GM10248 (cell line): ENCODE data around the gene SPON1.

Experiments
- CTCF ChIA-PET: fragments of 300-600 bp; sonication (Branson Sonifier 250); formaldehyde crosslinking; extraction: SDS; loops from one replicate; lab custom pipeline; 2021; ENCODE audit warnings: antibody characterized with exemption; lab: Yijun Ruan, JAX
- POLR2A ChIA-PET: fragments of 350-650 bp; sonication (Branson Sonifier 250); formaldehyde crosslinking; extraction: SDS; loops from one replicate; lab custom pipeline; 2020; ENCODE audit warnings: antibody characterized with exemption; lab: Yijun Ruan, JAX
- DNase-seq: peaks from one replicate; pipeline ENCODE4 v3.0.0; 2012; ENCODE audit errors: extremely low spot score
- CTCF ChIP-seq: IDR thresholded peaks from 2 replicates; pipeline ENCODE4 v1.5.1; 2012; ENCODE audit warnings: mild to moderate bottlenecking, low read depth; ENCODE audit errors: extremely low read depth, missing control alignments, control extremely low read depth

The SPON1 gene

GRCh38 chr11:14300661-14301304 lies 338.3 kb downstream of the SPON1 start:
- peak; percentile 41 for DNase-seq
- POLR2A ChIA-PET = interaction anchor here (0.5 kb wide), 1 partner anchor 57 kb away, joined by 4 read pairs; no protein-coding TSS in a partner anchor
- TF ChIP-seq CTCF = peak; percentile 70
- CTCF ChIA-PET = interaction anchor here (0.6 to 6.6 kb wide), 35 partner anchors 8 to 606 kb away, joined by 3 to 109 read pairs (median 4); partner anchors contain the start of gene COPB1

- DNase-seq = no peak
- ChIA-PET POLR2A (interaction anchor here (0.5 kb wide), 1 partner anchor 91 kb away, joined by 3 read pairs; no protein-coding TSS in a partner anchor), CTCF (interaction anchor here (0.9 to 6.6 kb wide), 10 partner anchors 8 to 150 kb away, joined by 3 to 109 read pairs (median 4); no protein-coding TSS in a partner anchor)
- no peak for TF ChIP-seq CTCF
Observed at GRCh38 chr11:14304601-14305000, 342.1 kb downstream of the SPON1 start.

- no peak for TF ChIP-seq CTCF
- ChIA-PET POLR2A (no interaction called here), CTCF (interaction anchor here (0.9 to 1.7 kb wide), 3 partner anchors 29 to 111 kb away, joined by 3 to 6 read pairs (median 4); no protein-coding TSS in a partner anchor)
- DNase-seq = no peak
Observed at GRCh38 chr11:14305649-14306048, 343.1 kb downstream of the SPON1 start.

- TF ChIP-seq CTCF = no peak
- no peak for DNase-seq
- CTCF ChIA-PET = interaction anchor here (0.9 to 1.3 kb wide), 3 partner anchors 11 to 35 kb away, joined by 3 read pairs; no protein-coding TSS in a partner anchor
- POLR2A ChIA-PET = no interaction called here
Observed at GRCh38 chr11:14306481-14306880, 344.0 kb downstream of the SPON1 start.

GRCh38 chr11:14308114-14308896 lies 345.8 kb downstream of the SPON1 start:
- DNase-seq = no peak
- ChIA-PET POLR2A (interaction anchor here (0.5 kb wide), 1 partner anchor 183 kb away, joined by 5 read pairs; no protein-coding TSS in a partner anchor), CTCF (interaction anchor here (0.6 to 5.2 kb wide), 36 partner anchors 8 to 194 kb away, joined by 3 to 49 read pairs (median 4); no protein-coding TSS in a partner anchor)
- TF ChIP-seq CTCF = peak; percentile 72

- DNase-seq = no peak
- TF ChIP-seq CTCF = no peak
- POLR2A ChIA-PET = no interaction called here
- CTCF ChIA-PET = interaction anchor here (0.7 to 5.2 kb wide), 24 partner anchors 8 to 194 kb away, joined by 3 to 49 read pairs (median 4); no protein-coding TSS in a partner anchor
Observed at GRCh38 chr11:14308897-14309387, 346.4 kb downstream of the SPON1 start.
